WTC11 (cell line): Measurements from ENCODE around the gene ERH. TPM values are rescaled to one million over a fixed set of nuclear protein-coding genes. Genes with fewer than 3 reads are reported as not detected.

Experiments
- ATAC-seq: fragments of 200-7000 bp; cut with Tn5 transposase; 2 replicates; pipeline ENCODE4 v1.10.0; 2021; ENCODE audit warnings: mild to moderate bottlenecking, moderate library complexity
- CTCF ChIA-PET: fragments of 300-600 bp; sonication (Branson Sonifier 250); formaldehyde crosslinking; loops from one replicate; lab custom pipeline; 2021; ENCODE audit warnings: antibody characterized with exemption; lab: Charles Lee
- POLR2A ChIA-PET: fragments of 350-600 bp; sonication (Branson Sonifier 250); formaldehyde crosslinking; loops from one replicate; lab custom pipeline; 2021; ENCODE audit warnings: antibody characterized with exemption; lab: Charles Lee
- DNase-seq: peaks from one replicate; pipeline ENCODE4 v3.0.0; 2021; ENCODE audit warnings: low spot score
- H3K27ac Mint-ChIP-seq: 2 replicates; pipeline ENCODE4 v1.8.0; 2021; ENCODE audit warnings: mixed read lengths
- H3K27me3 Mint-ChIP-seq: 2 replicates; pipeline ENCODE4 v1.8.0; 2021; ENCODE audit warnings: low read depth, mild to moderate bottlenecking, moderate library complexity, mixed read lengths
- H3K36me3 Mint-ChIP-seq: 2 replicates; pipeline ENCODE4 v1.8.0; 2021; ENCODE audit warnings: mixed read lengths
- H3K4me1 Mint-ChIP-seq: 2 replicates; pipeline ENCODE4 v1.8.0; 2022; ENCODE audit warnings: mixed read lengths
- H3K4me3 Mint-ChIP-seq: 2 replicates; pipeline ENCODE4 v1.8.0; 2021; ENCODE audit warnings: mild to moderate bottlenecking, moderate library complexity, mixed read lengths
- H3K9me3 Mint-ChIP-seq: 2 replicates; pipeline ENCODE4 v1.8.0; 2021; ENCODE audit warnings: mixed read lengths
- ESRRA ChIP-seq: sonication (generic); formaldehyde crosslinking; IDR thresholded peaks from 2 replicates; pipeline ENCODE4 v1.8.1; 2022; ENCODE audit warnings: mild to moderate bottlenecking, missing genetic modification reagents, borderline replicate concordance
- GABPB1 ChIP-seq: sonication (generic); formaldehyde crosslinking; IDR thresholded peaks from 2 replicates; pipeline ENCODE4 v1.8.1; 2023; ENCODE audit warnings: mild to moderate bottlenecking, missing genetic modification reagents
- JAZF1 ChIP-seq: fragments of 250-450 bp; sonication (Bioruptor Pico); IDR thresholded peaks from 2 replicates; pipeline ENCODE4 v1.9.0; 2021; ENCODE audit warnings: moderate library complexity, mild to moderate bottlenecking, inconsistent platforms
- NFATC4 ChIP-seq: fragments of 250-450 bp; sonication (Bioruptor Pico); IDR thresholded peaks from 2 replicates; pipeline ENCODE4 v1.9.0; 2021; ENCODE audit warnings: mild to moderate bottlenecking
- ZNF138 ChIP-seq: sonication (generic); formaldehyde crosslinking; conservative IDR thresholded peaks from 2 replicates; pipeline ENCODE4 v1.8.1; 2022; ENCODE audit warnings: mild to moderate bottlenecking, moderate library complexity, missing genetic modification reagents
- ZNF396 ChIP-seq: fragments of 250-450 bp; sonication (Bioruptor Pico); IDR thresholded peaks from 2 replicates; pipeline ENCODE4 v1.8.0; 2021; ENCODE audit warnings: mild to moderate bottlenecking, moderate library complexity, borderline replicate concordance
- ZNF423 ChIP-seq: fragments of 250-450 bp; sonication (Bioruptor Pico); IDR thresholded peaks from 2 replicates; pipeline ENCODE4 v2.1.2; 2022; ENCODE audit warnings: mild to moderate bottlenecking, moderate library complexity
- total RNA-seq: library from RNA; stranded (reverse); gene quantifications from 3 replicates; pipeline ENCODE4 v1.2.3, GENCODE V29; 2021
- TF ChIP-seq, protein P1 (sequence below): sonication (generic); formaldehyde crosslinking; conservative IDR thresholded peaks from 2 replicates; pipeline ENCODE4 v1.8.1; 2023; ENCODE audit warnings: mild to moderate bottlenecking, low read depth, missing genetic modification reagents, moderate library complexity
- TF ChIP-seq, protein P2 (sequence below): fragments of 250-450 bp; sonication (Bioruptor Pico); IDR thresholded peaks from 2 replicates; pipeline ENCODE4 v1.8.0; 2021; ENCODE audit warnings: mild to moderate bottlenecking
- TF ChIP-seq, protein P3 (sequence below): sonication (generic); formaldehyde crosslinking; IDR thresholded peaks from 2 replicates; pipeline ENCODE4 v1.8.0; 2022; ENCODE audit warnings: mild to moderate bottlenecking, missing genetic modification reagents
- TF ChIP-seq, protein P4 (sequence below): sonication (generic); formaldehyde crosslinking; IDR thresholded peaks from 2 replicates; pipeline ENCODE4 v1.8.1; 2023; ENCODE audit warnings: mild to moderate bottlenecking, missing genetic modification reagents
- TF ChIP-seq, protein P5 (sequence below): sonication (generic); formaldehyde crosslinking; IDR thresholded peaks from 2 replicates; pipeline ENCODE4 v1.8.1; 2022; ENCODE audit warnings: low read depth, mild to moderate bottlenecking, moderate library complexity, missing genetic modification reagents, borderline replicate concordance

Gene ERH
- total RNA-seq, 1 experiment from 2014 or later = 363 TPM

DNA sequence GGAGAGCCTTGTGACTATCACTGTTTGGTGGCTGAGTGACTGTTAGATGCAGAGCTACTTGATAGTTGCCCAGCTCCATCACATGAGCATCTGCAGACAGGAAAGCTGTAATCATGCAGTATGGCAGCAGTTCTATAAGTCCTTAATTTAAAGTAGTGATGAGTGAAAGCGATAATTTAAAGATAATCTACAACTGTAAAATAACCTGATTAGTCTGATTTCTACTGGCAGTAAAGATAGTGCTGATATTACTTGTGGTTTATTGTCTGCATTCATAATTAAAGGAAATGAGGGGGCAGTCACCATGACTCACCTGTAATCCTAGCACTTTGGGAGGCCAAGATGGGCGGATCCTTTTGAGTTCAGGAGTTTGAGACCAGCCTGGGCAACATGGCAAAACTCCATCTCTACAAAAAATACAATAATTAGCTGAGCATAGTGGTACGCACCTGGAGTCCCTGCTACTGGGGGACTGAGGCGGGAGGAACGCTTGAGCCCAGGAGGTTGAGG, 45.3 kb upstream of the ERH start (continued):
- TF ChIP-seq, protein P1, sequence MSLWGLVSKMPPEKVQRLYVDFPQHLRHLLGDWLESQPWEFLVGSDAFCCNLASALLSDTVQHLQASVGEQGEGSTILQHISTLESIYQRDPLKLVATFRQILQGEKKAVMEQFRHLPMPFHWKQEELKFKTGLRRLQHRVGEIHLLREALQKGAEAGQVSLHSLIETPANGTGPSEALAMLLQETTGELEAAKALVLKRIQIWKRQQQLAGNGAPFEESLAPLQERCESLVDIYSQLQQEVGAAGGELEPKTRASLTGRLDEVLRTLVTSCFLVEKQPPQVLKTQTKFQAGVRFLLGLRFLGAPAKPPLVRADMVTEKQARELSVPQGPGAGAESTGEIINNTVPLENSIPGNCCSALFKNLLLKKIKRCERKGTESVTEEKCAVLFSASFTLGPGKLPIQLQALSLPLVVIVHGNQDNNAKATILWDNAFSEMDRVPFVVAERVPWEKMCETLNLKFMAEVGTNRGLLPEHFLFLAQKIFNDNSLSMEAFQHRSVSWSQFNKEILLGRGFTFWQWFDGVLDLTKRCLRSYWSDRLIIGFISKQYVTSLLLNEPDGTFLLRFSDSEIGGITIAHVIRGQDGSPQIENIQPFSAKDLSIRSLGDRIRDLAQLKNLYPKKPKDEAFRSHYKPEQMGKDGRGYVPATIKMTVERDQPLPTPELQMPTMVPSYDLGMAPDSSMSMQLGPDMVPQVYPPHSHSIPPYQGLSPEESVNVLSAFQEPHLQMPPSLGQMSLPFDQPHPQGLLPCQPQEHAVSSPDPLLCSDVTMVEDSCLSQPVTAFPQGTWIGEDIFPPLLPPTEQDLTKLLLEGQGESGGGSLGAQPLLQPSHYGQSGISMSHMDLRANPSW = no peak
- TF ChIP-seq, protein P2, sequence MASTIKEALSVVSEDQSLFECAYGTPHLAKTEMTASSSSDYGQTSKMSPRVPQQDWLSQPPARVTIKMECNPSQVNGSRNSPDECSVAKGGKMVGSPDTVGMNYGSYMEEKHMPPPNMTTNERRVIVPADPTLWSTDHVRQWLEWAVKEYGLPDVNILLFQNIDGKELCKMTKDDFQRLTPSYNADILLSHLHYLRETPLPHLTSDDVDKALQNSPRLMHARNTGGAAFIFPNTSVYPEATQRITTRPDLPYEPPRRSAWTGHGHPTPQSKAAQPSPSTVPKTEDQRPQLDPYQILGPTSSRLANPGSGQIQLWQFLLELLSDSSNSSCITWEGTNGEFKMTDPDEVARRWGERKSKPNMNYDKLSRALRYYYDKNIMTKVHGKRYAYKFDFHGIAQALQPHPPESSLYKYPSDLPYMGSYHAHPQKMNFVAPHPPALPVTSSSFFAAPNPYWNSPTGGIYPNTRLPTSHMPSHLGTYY = no peak
- TF ChIP-seq JAZF1 (CRISPR knock-in tag) = no peak

DNA sequence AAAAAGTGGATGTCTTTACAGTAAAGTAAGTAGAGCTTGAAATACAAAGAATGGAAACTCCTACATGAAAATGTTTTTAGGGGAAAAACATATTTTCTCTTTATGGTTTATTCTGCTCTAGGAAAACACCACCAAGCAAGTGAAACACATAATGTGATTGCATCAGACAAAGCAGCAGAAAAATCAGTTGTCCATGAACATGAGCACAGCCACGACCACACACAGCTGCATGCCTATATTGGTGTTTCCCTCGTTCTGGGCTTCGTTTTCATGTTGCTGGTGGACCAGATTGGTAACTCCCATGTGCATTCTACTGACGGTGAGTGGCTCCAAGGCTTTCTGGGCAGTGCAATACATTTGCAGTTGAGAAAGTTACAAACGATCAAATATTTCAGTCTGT, 43.8 kb upstream of the ERH start:
- TF ChIP-seq ZNF138 (CRISPR knock-in tag) = no peak
- TF ChIP-seq, protein P3, sequence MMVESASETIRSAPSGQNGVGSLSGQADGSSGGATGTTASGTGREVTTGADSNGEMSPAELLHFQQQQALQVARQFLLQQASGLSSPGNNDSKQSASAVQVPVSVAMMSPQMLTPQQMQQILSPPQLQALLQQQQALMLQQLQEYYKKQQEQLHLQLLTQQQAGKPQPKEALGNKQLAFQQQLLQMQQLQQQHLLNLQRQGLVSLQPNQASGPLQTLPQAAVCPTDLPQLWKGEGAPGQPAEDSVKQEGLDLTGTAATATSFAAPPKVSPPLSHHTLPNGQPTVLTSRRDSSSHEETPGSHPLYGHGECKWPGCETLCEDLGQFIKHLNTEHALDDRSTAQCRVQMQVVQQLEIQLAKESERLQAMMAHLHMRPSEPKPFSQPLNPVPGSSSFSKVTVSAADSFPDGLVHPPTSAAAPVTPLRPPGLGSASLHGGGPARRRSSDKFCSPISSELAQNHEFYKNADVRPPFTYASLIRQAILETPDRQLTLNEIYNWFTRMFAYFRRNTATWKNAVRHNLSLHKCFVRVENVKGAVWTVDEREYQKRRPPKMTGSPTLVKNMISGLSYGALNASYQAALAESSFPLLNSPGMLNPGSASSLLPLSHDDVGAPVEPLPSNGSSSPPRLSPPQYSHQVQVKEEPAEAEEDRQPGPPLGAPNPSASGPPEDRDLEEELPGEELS = no peak
- TF ChIP-seq, protein P4, sequence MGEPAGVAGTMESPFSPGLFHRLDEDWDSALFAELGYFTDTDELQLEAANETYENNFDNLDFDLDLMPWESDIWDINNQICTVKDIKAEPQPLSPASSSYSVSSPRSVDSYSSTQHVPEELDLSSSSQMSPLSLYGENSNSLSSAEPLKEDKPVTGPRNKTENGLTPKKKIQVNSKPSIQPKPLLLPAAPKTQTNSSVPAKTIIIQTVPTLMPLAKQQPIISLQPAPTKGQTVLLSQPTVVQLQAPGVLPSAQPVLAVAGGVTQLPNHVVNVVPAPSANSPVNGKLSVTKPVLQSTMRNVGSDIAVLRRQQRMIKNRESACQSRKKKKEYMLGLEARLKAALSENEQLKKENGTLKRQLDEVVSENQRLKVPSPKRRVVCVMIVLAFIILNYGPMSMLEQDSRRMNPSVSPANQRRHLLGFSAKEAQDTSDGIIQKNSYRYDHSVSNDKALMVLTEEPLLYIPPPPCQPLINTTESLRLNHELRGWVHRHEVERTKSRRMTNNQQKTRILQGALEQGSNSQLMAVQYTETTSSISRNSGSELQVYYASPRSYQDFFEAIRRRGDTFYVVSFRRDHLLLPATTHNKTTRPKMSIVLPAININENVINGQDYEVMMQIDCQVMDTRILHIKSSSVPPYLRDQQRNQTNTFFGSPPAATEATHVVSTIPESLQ = no peak
- TF ChIP-seq GABPB1 (CRISPR knock-in tag) = 0 out of 2 replicates have a peak, but pooled peaks have one; percentile 27
- TF ChIP-seq ZNF396 = no peak
- DNase-seq (no peak), ATAC-seq (no peak)
- H3K36me3 Mint-ChIP-seq = peaks cover 7% of the 10 kb centered on the region; the same call in 1 of the 2 replicates
- H3K9me3 Mint-ChIP-seq = no peaks in the 10 kb centered on the region
- POLR2A ChIA-PET = interaction anchor here (0.6 kb wide), 1 partner anchor 507 kb away, joined by 4 read pairs; no protein-coding TSS in a partner anchor
- H3K27ac Mint-ChIP-seq = peak overlapping the region; percentile 38
- H3K27me3 Mint-ChIP-seq = no peaks in the 10 kb centered on the region
- H3K4me3 Mint-ChIP-seq = no peak overlapping the region
- H3K4me1 Mint-ChIP-seq = peaks cover 20% of the 10 kb centered on the region
- CTCF ChIA-PET = interaction anchor here (0.9 to 1.5 kb wide), 2 partner anchors 33 to 106 kb away, joined by 3 to 4 read pairs; no protein-coding TSS in a partner anchor

DNA sequence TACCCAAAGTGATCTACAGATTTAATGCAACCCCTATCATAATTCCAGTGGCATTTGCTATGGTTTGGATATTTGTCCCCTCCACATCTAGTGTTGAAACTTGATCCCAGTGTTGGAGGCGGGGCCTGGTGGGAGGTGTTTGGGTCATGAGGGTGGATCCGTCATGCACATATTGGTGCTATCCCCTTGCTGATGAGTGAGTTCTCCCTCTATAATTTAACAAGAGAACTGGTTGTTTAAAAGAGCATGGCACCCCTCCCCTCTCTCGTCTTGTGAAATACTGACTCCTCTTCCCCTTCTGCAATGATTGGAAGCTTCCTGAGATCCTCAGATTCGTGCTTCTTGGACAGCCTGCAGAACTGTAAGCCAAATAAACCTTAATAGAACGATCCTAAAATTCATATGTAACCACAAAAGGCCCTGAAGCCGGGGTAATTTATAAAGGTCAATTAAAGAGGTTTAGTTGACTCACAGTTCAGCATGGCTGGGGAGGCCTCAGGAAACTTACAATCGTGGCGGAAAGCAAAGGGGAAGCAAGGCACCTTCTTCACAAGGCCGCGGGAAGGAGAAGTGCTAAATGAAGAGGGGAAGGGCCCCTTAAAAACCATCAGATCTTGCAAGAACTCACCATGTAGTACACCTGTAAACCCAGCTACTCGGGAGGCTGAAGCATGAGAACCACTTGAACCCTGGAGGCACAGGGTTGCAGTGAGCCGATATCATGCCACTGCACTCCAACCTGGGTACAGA, 41.6 kb upstream of the ERH start:
- peaks cover 26% of the 10 kb centered on the region for H3K4me1 Mint-ChIP-seq
- DNase-seq (peak; percentile 62), ATAC-seq (peak; percentile 86)
- no peaks in the 10 kb centered on the region for H3K27me3 Mint-ChIP-seq
- no peak overlapping the region for H3K4me3 Mint-ChIP-seq
- ChIA-PET POLR2A (no interaction called here), CTCF (interaction anchor here (0.6 to 1.6 kb wide), 2 partner anchors 9 to 36 kb away, joined by 4 to 5 read pairs; no protein-coding TSS in a partner anchor)
- H3K36me3 Mint-ChIP-seq = peaks cover 7% of the 10 kb centered on the region; the same call in 1 of the 2 replicates
- peak overlapping the region; percentile 66 for H3K27ac Mint-ChIP-seq
- TF ChIP-seq, protein P3 = no peak
- TF ChIP-seq NFATC4 = no peak
- TF ChIP-seq, protein P5, sequence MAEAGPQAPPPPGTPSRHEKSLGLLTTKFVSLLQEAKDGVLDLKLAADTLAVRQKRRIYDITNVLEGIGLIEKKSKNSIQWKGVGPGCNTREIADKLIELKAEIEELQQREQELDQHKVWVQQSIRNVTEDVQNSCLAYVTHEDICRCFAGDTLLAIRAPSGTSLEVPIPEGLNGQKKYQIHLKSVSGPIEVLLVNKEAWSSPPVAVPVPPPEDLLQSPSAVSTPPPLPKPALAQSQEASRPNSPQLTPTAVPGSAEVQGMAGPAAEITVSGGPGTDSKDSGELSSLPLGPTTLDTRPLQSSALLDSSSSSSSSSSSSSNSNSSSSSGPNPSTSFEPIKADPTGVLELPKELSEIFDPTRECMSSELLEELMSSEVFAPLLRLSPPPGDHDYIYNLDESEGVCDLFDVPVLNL = no peak
- TF ChIP-seq ESRRA (CRISPR knock-in tag) = no peak
- no peak for TF ChIP-seq ZNF423 (CRISPR knock-in tag)
- H3K9me3 Mint-ChIP-seq = no peaks in the 10 kb centered on the region
